Endothelial cell (in vitro differentiated cells): Measurements from ENCODE around the gene CDKN1C. TPM values are rescaled to one million over a fixed set of nuclear protein-coding genes. Genes with fewer than 3 reads are reported as not detected.
"Not testable (repeated sequence)": the region's sequence is repeated elsewhere in the genome, so short reads cannot be mapped to it uniquely, and the experiment has no call there.

Source experiments
- DNase-seq: peaks from one replicate; pipeline ENCODE4 v3.0.0; 2021; ENCODE audit warnings: low spot score
- H3K27ac Mint-ChIP-seq: one replicate; pipeline ENCODE4 v1.8.0; 2021; ENCODE audit warnings: mixed read lengths, inconsistent platforms; ENCODE audit not compliant: unreplicated experiment
- H3K27me3 Mint-ChIP-seq: one replicate; pipeline ENCODE4 v1.8.0; 2021; ENCODE audit warnings: mild to moderate bottlenecking, moderate library complexity, mixed read lengths, inconsistent platforms; ENCODE audit not compliant: unreplicated experiment
- H3K36me3 Mint-ChIP-seq: one replicate; pipeline ENCODE4 v1.8.0; 2021; ENCODE audit warnings: mild to moderate bottlenecking, low read depth, mixed read lengths, inconsistent platforms; ENCODE audit not compliant: unreplicated experiment
- H3K4me1 Mint-ChIP-seq: one replicate; pipeline ENCODE4 v1.8.0; 2021; ENCODE audit warnings: mild to moderate bottlenecking, mixed read lengths, inconsistent platforms; ENCODE audit not compliant: unreplicated experiment
- H3K4me3 Mint-ChIP-seq: one replicate; pipeline ENCODE4 v1.8.0; 2021; ENCODE audit warnings: mild to moderate bottlenecking, mixed read lengths, inconsistent platforms; ENCODE audit not compliant: unreplicated experiment
- H3K9me3 Mint-ChIP-seq: one replicate; pipeline ENCODE4 v1.8.0; 2021; ENCODE audit warnings: mixed read lengths, inconsistent platforms; ENCODE audit not compliant: unreplicated experiment
- total RNA-seq: library from RNA; stranded (reverse); fragmentation: NEBNext Ultra II Directional; extraction: Animal tissue kit (Norgen Biotek cat#: 25700); gene quantifications from one replicate; pipeline ENCODE4 v1.2.1, GENCODE V29; 2021; ENCODE audit not compliant: unreplicated experiment
- TF ChIP-seq, protein P1 (sequence below): fragments of 200-600 bp; sonication (generic); IDR thresholded peaks from one replicate; pipeline ENCODE4 v1.5.0; 2021; ENCODE audit warnings: antibody characterized with exemption; ENCODE audit not compliant: unreplicated experiment

Gene CDKN1C
- total RNA-seq, 1 donor from 2014 or later = 25.3 TPM

DNA sequence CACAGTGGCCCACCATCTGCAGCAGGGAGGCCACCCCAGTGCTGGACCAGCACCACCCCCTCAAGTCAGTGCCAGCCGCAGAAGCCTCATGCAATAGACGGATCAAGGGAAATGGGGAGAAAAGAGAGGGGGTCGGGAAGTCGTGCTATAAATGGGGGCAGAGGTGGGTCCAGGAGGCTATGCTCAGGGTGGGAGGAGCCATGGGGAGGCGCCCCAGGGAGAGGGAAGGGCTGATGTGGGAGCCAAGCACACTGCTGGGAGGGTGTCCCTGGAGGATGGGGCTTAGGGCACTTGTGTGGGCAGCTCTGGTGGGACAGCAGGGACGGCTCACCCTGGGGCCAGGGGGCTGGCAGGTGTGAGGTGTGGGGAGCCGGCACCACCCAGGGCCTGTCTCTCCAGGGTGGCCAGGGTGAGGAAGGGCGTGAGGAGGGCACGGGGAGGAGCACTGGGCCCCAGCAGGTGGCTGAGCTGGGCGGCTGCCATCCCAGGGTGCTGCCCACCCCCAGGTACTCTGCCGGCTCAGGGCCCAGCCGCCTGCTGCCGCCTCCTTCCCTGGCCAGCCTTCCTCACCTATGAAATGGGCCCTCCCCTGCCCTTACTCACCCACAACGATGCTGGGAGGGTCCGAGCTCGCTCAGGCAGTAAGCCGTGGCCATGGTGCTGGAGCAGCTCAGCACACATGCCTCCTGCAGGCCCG lies 25.7 kb upstream of the CDKN1C start:
- H3K4me3 Mint-ChIP-seq = no peak overlapping the region
- H3K9me3 Mint-ChIP-seq = no peaks in the 10 kb centered on the region
- H3K27ac Mint-ChIP-seq = no peak overlapping the region
- H3K27me3 Mint-ChIP-seq = peaks cover 11% of the 10 kb centered on the region
- no peaks in the 10 kb centered on the region for H3K4me1 Mint-ChIP-seq
- no peak for DNase-seq
- TF ChIP-seq, protein P1, sequence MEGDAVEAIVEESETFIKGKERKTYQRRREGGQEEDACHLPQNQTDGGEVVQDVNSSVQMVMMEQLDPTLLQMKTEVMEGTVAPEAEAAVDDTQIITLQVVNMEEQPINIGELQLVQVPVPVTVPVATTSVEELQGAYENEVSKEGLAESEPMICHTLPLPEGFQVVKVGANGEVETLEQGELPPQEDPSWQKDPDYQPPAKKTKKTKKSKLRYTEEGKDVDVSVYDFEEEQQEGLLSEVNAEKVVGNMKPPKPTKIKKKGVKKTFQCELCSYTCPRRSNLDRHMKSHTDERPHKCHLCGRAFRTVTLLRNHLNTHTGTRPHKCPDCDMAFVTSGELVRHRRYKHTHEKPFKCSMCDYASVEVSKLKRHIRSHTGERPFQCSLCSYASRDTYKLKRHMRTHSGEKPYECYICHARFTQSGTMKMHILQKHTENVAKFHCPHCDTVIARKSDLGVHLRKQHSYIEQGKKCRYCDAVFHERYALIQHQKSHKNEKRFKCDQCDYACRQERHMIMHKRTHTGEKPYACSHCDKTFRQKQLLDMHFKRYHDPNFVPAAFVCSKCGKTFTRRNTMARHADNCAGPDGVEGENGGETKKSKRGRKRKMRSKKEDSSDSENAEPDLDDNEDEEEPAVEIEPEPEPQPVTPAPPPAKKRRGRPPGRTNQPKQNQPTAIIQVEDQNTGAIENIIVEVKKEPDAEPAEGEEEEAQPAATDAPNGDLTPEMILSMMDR = no peak
- no peaks in the 10 kb centered on the region for H3K36me3 Mint-ChIP-seq

DNA sequence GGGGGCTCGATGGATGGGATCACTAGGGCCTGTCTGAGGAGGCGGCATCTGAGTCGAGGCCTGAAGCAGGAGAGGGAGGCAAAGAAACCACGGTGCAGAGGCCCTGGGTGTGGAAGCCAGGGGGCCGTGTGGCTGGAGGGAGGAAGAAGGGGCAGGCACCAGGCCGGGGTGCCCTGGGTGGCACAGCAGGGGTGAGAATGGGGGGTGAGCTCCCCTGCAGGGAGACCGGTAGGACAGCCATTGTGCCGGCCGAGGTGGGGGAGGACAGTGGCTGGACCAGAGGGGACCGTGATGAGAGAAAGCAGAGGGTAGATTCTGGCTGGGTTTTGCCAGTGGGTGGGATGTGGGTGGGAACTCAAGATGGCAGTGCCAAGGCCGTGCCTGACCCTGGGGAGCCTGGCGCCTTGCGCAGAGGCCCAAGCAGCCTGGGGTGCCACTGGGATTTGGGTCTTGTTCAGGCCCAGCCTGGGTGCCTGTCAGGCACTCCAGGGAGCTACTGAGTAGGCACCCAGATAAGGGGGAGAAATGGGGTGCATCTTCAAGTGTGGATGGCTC lies 24.9 kb upstream of the CDKN1C start:
- Mint-ChIP-seq H3K27me3 (peaks cover 12% of the 10 kb centered on the region), H3K4me3 (no peak overlapping the region), H3K4me1 (no peaks in the 10 kb centered on the region), H3K36me3 (no peaks in the 10 kb centered on the region), H3K27ac (no peak overlapping the region), H3K9me3 (peaks cover 3% of the 10 kb centered on the region)
- TF ChIP-seq, protein P1 = no peak
- DNase-seq = no peak

DNA sequence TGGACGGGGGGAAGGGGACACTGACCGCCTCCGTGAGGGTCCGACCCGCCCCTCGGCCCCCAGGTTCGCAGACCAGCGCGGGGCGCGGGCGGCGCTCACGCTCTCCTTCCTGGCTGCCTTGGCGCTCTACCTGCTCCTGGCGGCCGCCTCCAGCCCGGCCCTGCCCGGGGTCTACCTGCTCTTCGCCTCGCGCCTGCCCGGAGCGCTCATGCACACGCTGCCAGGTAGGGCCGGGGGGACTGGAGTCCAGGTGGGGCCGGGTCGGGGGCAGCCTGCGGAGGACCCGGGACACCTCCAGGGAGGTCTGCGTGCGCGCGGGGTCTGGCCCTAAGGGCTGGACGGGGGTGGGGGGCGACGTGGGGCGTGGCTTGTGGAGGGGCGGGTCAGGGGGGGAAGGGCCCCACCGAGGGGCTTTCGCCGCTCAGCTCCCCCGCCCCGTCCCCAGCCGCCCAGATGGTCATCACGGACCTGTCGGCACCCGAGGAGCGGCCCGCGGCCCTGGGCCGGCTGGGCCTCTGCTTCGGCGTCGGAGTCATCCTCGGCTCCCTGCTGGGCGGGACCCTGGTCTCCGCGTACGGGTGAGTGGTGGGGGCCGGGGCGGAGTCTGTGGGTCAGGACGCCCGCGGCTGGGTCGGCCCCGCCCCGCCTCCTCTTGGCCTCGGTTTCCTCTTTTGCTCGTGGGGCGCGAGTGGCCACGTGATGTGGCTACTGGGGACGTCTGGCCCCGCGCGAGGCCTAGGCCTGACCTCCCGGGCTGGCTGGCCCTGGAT lies 23.7 kb upstream of the CDKN1C start:
- H3K9me3 Mint-ChIP-seq = peaks cover 4% of the 10 kb centered on the region
- no peak overlapping the region for H3K27ac Mint-ChIP-seq
- no peak for DNase-seq
- no peaks in the 10 kb centered on the region for H3K36me3 Mint-ChIP-seq
- no peaks in the 10 kb centered on the region for H3K4me1 Mint-ChIP-seq
- H3K27me3 Mint-ChIP-seq = peaks cover 14% of the 10 kb centered on the region
- TF ChIP-seq, protein P1 = no peak
- H3K4me3 Mint-ChIP-seq = no peak overlapping the region

DNA sequence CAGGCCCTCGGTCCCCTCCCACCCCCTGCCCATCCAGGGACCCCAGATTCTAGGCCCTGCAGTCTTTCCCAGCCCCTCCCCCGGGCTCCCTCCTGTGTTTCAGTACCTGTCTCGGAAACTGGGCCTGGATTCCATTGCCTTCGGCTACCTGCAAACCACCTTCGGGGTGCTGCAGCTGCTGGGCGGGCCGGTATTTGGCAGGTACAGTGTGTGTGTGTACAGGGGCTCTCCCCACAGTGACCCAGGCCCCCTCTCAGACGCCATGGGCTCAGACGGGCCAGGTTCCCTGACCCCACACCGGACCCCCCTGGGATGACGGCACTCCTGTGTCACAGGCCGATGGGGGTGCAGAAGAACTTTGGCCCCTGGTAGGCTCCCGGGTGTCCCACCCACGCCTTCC lies 22.6 kb upstream of the CDKN1C start:
- Mint-ChIP-seq H3K9me3 (peaks cover 4% of the 10 kb centered on the region), H3K27ac (no peak overlapping the region), H3K4me3 (no peak overlapping the region), H3K4me1 (peaks cover 4% of the 10 kb centered on the region), H3K27me3 (peaks cover 15% of the 10 kb centered on the region), H3K36me3 (peaks cover 4% of the 10 kb centered on the region)
- no peak for DNase-seq
- TF ChIP-seq, protein P1 = no peak

DNA sequence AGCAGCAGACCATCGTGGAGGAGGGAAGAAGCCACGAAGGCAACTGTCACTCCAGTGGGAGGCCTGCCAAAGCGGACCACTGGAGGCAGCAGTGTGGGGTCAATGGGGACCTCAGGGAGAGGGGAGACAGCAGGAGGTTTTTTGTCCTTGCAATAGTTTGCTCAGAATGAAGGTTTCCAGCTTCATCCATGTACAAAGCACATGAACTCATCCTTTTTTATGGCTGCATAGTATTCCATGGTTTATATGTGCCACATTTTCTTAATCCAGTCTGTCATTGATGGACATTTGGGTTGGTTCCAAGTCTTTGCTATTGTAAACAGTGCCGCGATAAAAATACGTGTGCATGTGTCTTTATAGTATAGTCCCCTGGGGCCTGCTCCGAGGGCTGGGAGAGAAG lies 19.7 kb upstream of the CDKN1C start:
- H3K27ac Mint-ChIP-seq, H3K36me3 Mint-ChIP-seq, DNase-seq, H3K4me3 Mint-ChIP-seq, H3K9me3 Mint-ChIP-seq, H3K4me1 Mint-ChIP-seq: not testable (repeated sequence)
- H3K27me3 Mint-ChIP-seq = peaks cover 18% of the 10 kb centered on the region
